ENCODE measurements around the gene TEX52.

TEX52 gene

GRCh38 chr12:2856051-2856450, 788 bp downstream of the TEX52 start:
- Mint-ChIP-seq H3K4me1 (no peaks in the 10 kb centered on the region), H3K4me3 (no peak overlapping the region), H3K9me3 (no peaks in the 10 kb centered on the region), H3K36me3 (peaks cover 5% of the 10 kb centered on the region), H3K27ac (no peak overlapping the region), H3K27me3 (no peaks in the 10 kb centered on the region)
- DNase-seq (ENCODE audit: low spot score in 2 of 2): no peak
- ATAC-seq (ENCODE audit: low read depth): no peak

- H3K4me3 Mint-ChIP-seq: no peak overlapping the region
- H3K9me3 Mint-ChIP-seq: no peaks in the 10 kb centered on the region
- H3K4me1 Mint-ChIP-seq: no peaks in the 10 kb centered on the region
- no peaks in the 10 kb centered on the region for H3K27me3 Mint-ChIP-seq
- no peak overlapping the region for H3K27ac Mint-ChIP-seq
- peaks cover 6% of the 10 kb centered on the region for H3K36me3 Mint-ChIP-seq
- ATAC-seq (ENCODE audit: low read depth) (no peak), DNase-seq (ENCODE audit: low spot score in 2 of 2) (no peak)
Measured at GRCh38 chr12:2855546-2855945, 1.3 kb downstream of the TEX52 start.

- ATAC-seq (ENCODE audit: low read depth) (no peak), DNase-seq (ENCODE audit: low spot score in 2 of 2) (no peak)
- Mint-ChIP-seq H3K27me3 (no peaks in the 10 kb centered on the region), H3K27ac (no peak overlapping the region), H3K9me3 (no peaks in the 10 kb centered on the region), H3K4me1 (no peaks in the 10 kb centered on the region), H3K4me3 (no peak overlapping the region), H3K36me3 (peaks cover 3% of the 10 kb centered on the region)
Measured at GRCh38 chr12:2854669-2855453, 2.0 kb downstream of the TEX52 start.

- DNase-seq (ENCODE audit: low spot score in 2 of 2): peak in 1 of 2 donors; percentile 28
- H3K4me1 Mint-ChIP-seq: no peaks in the 10 kb centered on the region
Measured at GRCh38 chr12:2853626-2854025, 3.2 kb downstream of the TEX52 start.

GRCh38 chr12:2851931-2852330, 4.9 kb downstream of the TEX52 start:
- Mint-ChIP-seq H3K4me3 (no peak overlapping the region), H3K9me3 (no peaks in the 10 kb centered on the region), H3K4me1 (no peaks in the 10 kb centered on the region), H3K27ac (no peak overlapping the region), H3K27me3 (no peaks in the 10 kb centered on the region), H3K36me3 (peaks cover 16% of the 10 kb centered on the region)
- ATAC-seq (ENCODE audit: low read depth) (no peak), DNase-seq (ENCODE audit: low spot score in 2 of 2) (no peak)

More at GRCh38 chr12:2853626-2854025, 3.2 kb downstream of the TEX52 start:
- H3K9me3 Mint-ChIP-seq: no peaks in the 10 kb centered on the region
- H3K27ac Mint-ChIP-seq: peak overlapping the region; percentile 53
- peak; percentile 35 for ATAC-seq (ENCODE audit: low read depth)
- H3K36me3 Mint-ChIP-seq: peaks cover 7% of the 10 kb centered on the region
- no peaks in the 10 kb centered on the region for H3K27me3 Mint-ChIP-seq
- no peak overlapping the region for H3K4me3 Mint-ChIP-seq

GRCh38 chr12:2845280-2845679, 11.6 kb downstream of the TEX52 start:
- H3K27me3 Mint-ChIP-seq: no peaks in the 10 kb centered on the region
- ATAC-seq (ENCODE audit: low read depth) (no peak), DNase-seq (ENCODE audit: low spot score in 2 of 2) (no peak)
- H3K36me3 Mint-ChIP-seq: peaks cover 25% of the 10 kb centered on the region
- H3K27ac Mint-ChIP-seq: no peak overlapping the region
- no peaks in the 10 kb centered on the region for H3K4me1 Mint-ChIP-seq
- no peak overlapping the region for H3K4me3 Mint-ChIP-seq
- H3K9me3 Mint-ChIP-seq: no peaks in the 10 kb centered on the region

GRCh38 chr12:2844786-2845185, 12.1 kb downstream of the TEX52 start:
- Mint-ChIP-seq H3K36me3 (peaks cover 27% of the 10 kb centered on the region), H3K9me3 (no peaks in the 10 kb centered on the region), H3K27me3 (no peaks in the 10 kb centered on the region), H3K4me3 (no peak overlapping the region), H3K27ac (no peak overlapping the region), H3K4me1 (no peaks in the 10 kb centered on the region)
- no peak for ATAC-seq (ENCODE audit: low read depth)
- no peak for DNase-seq (ENCODE audit: low spot score in 2 of 2)

- no peak overlapping the region for H3K27ac Mint-ChIP-seq
Measured at GRCh38 chr12:2842948-2843347, 13.9 kb downstream of the TEX52 start.

GRCh38 chr12:2841056-2841650, 15.7 kb downstream of the TEX52 start:
- ATAC-seq (ENCODE audit: low read depth): no peak
- H3K4me3 Mint-ChIP-seq: no peak overlapping the region
- H3K36me3 Mint-ChIP-seq: peaks cover 20% of the 10 kb centered on the region
- H3K4me1 Mint-ChIP-seq: no peaks in the 10 kb centered on the region
- H3K27me3 Mint-ChIP-seq: no peaks in the 10 kb centered on the region
- no peaks in the 10 kb centered on the region for H3K9me3 Mint-ChIP-seq
- DNase-seq (ENCODE audit: low spot score in 2 of 2): no peak
- no peak overlapping the region for H3K27ac Mint-ChIP-seq

More at GRCh38 chr12:2842948-2843347, 13.9 kb downstream of the TEX52 start:
- Mint-ChIP-seq H3K4me3 (no peak overlapping the region), H3K36me3 (peaks cover 25% of the 10 kb centered on the region), H3K4me1 (no peaks in the 10 kb centered on the region), H3K9me3 (no peaks in the 10 kb centered on the region), H3K27me3 (no peaks in the 10 kb centered on the region)
- no peak for DNase-seq (ENCODE audit: low spot score in 2 of 2)
- ATAC-seq (ENCODE audit: low read depth): no peak

- peaks cover 2% of the 10 kb centered on the region for H3K4me1 Mint-ChIP-seq
- no peak overlapping the region for H3K4me3 Mint-ChIP-seq
- H3K9me3 Mint-ChIP-seq: no peaks in the 10 kb centered on the region
- DNase-seq (ENCODE audit: low spot score in 2 of 2): no peak
- ATAC-seq (ENCODE audit: low read depth): no peak
- H3K36me3 Mint-ChIP-seq: peaks cover 19% of the 10 kb centered on the region
- no peaks in the 10 kb centered on the region for H3K27me3 Mint-ChIP-seq
- H3K27ac Mint-ChIP-seq: no peak overlapping the region
Measured at GRCh38 chr12:2836574-2836973, 20.3 kb downstream of the TEX52 start.

GRCh38 chr12:2835691-2836403, 21.0 kb downstream of the TEX52 start:
- Mint-ChIP-seq H3K4me1 (peaks cover 2% of the 10 kb centered on the region), H3K36me3 (peaks cover 20% of the 10 kb centered on the region), H3K4me3 (no peak overlapping the region), H3K27ac (no peak overlapping the region), H3K9me3 (no peaks in the 10 kb centered on the region), H3K27me3 (no peaks in the 10 kb centered on the region)
- DNase-seq (ENCODE audit: low spot score in 2 of 2) (no peak), ATAC-seq (ENCODE audit: low read depth) (no peak)

GRCh38 chr12:2834581-2835491, 22.0 kb downstream of the TEX52 start, which contains the start of gene NRIP2:
Gene NRIP2 (minus strand): TSS chr12:2835035. CDS start chr12:2834983, 52 bp downstream.
- no peaks in the 10 kb centered on the region for H3K9me3 Mint-ChIP-seq
- H3K4me1 Mint-ChIP-seq: peaks cover 2% of the 10 kb centered on the region
- ATAC-seq (ENCODE audit: low read depth) (no peak), DNase-seq (ENCODE audit: low spot score in 2 of 2) (no peak)
- peaks cover 22% of the 10 kb centered on the region for H3K36me3 Mint-ChIP-seq
- no peak within 1 kb of the TSS for H3K4me3 Mint-ChIP-seq
- no peak within 1 kb of the TSS for H3K27ac Mint-ChIP-seq
- no peaks in the 10 kb centered on the region for H3K27me3 Mint-ChIP-seq

- H3K9me3 Mint-ChIP-seq: no peaks in the 10 kb centered on the region
- ATAC-seq (ENCODE audit: low read depth) (no peak), DNase-seq (ENCODE audit: low spot score in 2 of 2) (no peak)
- peaks cover 20% of the 10 kb centered on the region for H3K36me3 Mint-ChIP-seq
- H3K4me3 Mint-ChIP-seq: no peak overlapping the region
- H3K4me1 Mint-ChIP-seq: peaks cover 2% of the 10 kb centered on the region
- H3K27me3 Mint-ChIP-seq: no peaks in the 10 kb centered on the region
- no peak overlapping the region for H3K27ac Mint-ChIP-seq
Measured at GRCh38 chr12:2833810-2834209, 23.0 kb downstream of the TEX52 start.
